Femur (tissue), 1 donor: ENCODE measurements around the gene EBLN2.
"Not testable (repeated sequence)": the region's sequence is repeated elsewhere in the genome, so short reads cannot be mapped to it uniquely, and the experiment has no call there.

ENCODE experiments used
- DNase-seq: peaks from one replicate; pipeline ENCODE4 v3.0.0-alpha.2; 2017

Gene EBLN2

DNA sequence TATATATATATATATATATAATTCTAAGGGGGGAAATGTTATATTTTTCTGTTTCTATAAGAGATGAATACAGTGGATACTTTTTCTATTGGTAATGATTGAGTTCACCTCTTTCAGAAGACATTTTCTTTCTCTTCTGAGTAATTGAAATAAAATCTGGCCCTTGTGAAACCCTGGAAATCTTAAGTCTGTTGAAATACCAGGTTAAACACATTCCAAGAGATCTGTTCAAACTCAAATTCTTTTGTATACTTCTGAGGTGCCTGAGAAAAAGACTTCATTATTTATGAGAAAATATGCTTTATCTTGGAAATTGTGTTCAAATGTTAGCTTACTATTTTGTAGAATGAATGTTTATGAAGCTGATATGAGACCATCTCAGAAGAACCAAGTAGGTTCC is 4.8 kb downstream of the EBLN2 start:
- not testable (repeated sequence) for DNase-seq

- DNase-seq = no peak
These were observed 7.0 kb downstream of the EBLN2 start for GRCh38 chr3:73068419-73068818.

- DNase-seq = no peak
These were observed 7.7 kb downstream of the EBLN2 start for GRCh38 chr3:73069187-73069586.

- DNase-seq = no peak
These were observed 8.5 kb downstream of the EBLN2 start for GRCh38 chr3:73069775-73070444.

DNA sequence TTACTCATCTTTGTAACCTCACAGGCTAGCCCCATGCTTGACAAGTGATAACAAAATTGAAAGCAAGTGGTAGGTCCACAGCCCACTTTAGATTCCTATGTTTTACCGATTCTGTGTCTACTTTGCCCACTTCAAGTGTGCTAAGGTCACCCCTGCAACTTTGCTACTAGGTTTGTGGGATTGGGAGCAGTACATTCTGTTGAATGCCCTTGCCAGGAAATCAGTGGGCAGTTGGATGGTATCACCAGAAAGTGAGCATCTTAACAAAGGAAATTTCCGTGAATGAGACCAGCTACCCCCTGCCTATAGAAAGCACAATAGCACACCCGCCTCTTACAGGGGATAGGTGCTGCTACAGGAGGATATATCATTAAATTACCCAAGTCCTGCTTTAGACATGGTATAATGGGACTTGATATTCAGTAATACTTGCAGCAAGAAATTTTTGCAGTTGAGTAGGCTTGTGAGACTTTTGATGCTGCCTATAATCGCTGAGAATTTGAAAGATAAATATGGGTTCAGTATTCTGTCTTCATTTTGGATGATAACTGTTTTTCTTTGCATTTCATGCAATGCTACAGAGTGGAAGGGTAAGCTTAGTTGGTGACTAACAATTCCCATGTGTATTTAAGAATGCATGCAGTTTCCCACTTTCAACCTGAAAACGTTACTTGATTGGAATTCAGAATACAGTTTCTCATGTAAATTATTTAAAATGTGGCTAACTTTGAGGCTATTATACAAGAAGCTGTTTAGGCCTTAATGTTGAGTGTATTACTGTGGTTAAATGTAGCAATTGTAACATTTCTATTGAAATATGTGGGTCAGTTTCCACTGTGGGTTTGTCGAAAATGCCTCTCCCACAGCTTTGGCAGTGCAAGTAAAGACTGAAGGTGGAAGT is 9.5 kb downstream of the EBLN2 start:
- DNase-seq = no peak

DNA sequence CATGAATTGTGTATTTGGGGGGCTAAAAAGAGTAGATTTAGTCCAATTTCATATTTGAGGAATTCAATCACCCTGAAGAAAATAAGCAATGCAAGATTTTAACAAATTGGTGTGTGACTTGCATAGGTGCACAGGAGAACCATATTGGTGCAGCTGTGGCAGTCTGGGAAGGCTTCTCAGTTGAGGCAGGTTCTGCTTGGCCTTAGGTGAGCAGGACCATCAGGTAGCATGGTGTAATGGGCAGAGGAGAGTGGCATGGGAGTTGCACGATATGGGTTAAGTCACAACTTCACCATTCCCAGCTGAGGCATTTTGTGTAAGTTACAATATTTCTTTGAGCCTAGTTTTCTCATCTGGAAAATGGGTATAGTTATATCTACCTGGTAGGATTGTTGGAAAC is 10.5 kb downstream of the EBLN2 start:
- no peak for DNase-seq

GRCh38 chr3:73072634-73073033 is 11.2 kb downstream of the EBLN2 start:
- no peak for DNase-seq

- DNase-seq = no peak
These were observed 11.7 kb downstream of the EBLN2 start for GRCh38 chr3:73073091-73073707.

GRCh38 chr3:73074781-73075180 is 13.3 kb downstream of the EBLN2 start:
- DNase-seq = no peak

DNA sequence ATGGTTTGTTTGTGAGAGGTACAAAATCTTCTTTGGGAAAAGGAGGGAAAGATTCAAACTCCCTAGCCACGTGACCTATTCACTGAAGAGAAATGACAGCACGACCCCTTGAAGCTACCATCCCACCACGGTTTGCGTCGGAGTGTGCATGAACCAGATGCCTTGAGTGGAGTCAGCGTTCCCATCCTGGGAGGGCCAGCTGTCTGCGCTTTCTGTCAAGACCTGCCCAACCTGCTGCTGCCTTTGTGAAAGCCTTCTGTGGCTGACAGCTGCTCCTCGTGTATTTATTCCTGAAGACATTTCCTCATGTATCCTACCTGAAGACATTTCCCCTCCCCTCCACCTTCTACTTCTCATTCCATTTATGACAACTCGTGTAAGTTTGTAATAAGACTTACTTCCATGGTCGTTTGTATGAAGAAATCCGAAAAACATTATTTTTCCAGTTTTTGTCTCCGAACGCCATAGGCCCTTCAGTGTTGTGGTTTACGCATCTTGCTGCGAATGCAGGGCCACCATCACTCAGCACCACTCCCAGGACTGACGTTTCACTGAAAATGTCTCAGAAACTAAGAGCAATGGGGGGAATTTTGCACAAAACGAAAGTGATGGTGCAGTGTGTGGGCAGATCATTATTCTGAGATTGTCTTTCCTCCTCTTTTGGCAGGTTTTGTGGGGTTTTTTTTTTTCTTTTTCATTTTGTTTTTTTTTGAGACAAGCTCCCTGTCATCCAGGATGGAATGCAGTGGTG is 18.9 kb downstream of the EBLN2 start:
- DNase-seq = no peak

DNA sequence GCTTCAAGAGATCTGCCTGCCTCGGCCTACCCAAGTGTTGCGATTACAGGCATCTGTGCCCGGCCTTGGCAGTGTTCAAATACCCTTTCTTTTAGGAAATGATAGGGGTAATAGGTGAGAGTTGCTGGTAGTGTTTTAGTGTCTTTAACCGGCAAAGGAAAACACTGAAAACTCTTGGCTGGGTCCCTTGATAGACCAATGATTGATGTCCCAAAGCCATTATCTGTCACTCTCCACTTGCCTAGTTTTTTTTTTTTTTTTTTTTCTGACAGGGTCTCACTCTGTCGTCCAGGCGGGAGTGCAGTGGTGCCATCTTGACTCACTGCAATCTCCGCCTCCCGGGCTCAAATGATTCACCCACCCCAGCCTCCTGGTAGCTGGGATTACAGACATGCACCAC is 19.7 kb downstream of the EBLN2 start:
- no peak for DNase-seq

DNA sequence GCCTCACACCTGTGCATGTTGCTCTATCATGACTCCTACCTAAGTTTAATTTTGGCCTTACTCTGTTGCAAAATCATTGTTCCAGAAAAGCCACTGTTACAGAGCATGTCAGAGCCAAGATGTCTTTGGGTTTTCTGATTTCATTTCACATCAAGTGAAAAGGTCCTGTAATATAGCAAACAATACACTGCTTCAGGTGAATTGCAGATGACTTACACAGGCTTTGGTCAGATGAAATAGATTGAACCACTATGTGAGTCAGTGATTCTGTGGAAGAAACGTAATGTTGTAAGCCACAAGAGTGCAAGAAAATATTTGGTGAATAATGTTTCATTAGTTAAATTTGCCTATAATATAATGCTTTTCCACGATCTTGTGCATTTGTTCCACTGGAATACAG is 22.7 kb downstream of the EBLN2 start:
- DNase-seq = no peak

DNA sequence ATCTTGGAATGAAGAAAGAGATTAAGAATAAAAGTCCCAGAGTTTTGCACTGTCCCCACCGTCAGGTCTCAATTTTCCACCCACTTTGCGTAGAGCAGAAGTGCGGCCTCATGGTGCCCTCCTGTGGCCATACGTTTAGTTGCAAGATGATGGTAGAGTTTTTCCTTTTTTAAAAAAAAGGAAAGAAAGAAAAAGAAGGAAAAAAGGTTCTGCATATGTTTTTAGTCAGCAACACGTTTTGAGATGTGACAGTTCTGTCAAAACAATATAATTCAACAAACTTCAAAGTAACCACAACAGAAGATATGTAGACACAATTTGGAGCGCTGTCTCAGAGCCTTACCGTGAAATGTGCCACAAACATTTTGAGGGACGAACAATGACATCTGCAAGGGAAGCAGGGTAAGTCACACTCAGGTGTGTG is 24.6 kb downstream of the EBLN2 start:
- DNase-seq = peak; percentile 63

GRCh38 chr3:73094129-73094528 is 32.7 kb downstream of the EBLN2 start:
- DNase-seq = no peak

DNA sequence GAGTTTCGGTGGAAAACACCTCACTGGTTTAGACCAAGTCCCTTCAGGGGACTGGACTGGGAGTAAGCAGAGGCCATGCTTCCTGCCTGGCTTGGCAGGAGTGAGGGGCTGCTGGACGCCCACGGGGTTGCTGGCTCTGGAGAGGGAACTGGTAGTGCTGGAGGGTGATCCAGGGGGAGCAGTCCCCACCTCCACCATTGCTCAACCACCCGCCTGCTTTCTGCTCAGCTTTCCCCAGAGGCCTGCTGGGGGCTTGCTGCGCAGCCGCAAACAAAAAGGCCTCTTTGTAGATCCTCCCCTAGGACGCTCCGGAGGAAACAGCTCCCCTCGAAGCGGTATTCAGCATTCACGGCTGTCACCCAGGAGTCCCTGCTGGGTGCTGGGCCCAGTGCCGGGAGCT is 33.5 kb downstream of the EBLN2 start:
- no peak for DNase-seq

DNA sequence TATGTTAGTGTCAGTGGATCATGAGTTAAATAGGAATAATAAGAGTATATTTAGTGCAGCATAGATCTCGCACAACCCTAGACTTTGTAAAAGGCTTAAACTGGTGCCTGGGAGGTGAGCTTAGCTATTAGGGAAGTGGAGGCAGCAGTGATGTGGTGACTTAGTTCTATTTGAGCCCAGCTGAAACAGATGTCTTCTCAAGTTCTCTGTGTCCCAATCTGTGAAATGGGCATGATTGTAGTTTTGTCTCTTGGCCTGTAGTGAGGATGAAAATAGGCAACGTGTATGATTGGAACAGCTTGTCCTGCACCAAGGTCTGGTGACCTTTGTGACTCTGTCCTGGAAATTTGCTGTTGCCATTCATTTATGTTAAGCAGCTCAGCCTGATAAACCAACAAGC is 34.7 kb downstream of the EBLN2 start:
- no peak for DNase-seq

- DNase-seq = no peak
These were observed 36.6 kb downstream of the EBLN2 start for GRCh38 chr3:73098026-73098425.

GRCh38 chr3:73098873-73099272 is 37.4 kb downstream of the EBLN2 start:
- no peak for DNase-seq

DNA sequence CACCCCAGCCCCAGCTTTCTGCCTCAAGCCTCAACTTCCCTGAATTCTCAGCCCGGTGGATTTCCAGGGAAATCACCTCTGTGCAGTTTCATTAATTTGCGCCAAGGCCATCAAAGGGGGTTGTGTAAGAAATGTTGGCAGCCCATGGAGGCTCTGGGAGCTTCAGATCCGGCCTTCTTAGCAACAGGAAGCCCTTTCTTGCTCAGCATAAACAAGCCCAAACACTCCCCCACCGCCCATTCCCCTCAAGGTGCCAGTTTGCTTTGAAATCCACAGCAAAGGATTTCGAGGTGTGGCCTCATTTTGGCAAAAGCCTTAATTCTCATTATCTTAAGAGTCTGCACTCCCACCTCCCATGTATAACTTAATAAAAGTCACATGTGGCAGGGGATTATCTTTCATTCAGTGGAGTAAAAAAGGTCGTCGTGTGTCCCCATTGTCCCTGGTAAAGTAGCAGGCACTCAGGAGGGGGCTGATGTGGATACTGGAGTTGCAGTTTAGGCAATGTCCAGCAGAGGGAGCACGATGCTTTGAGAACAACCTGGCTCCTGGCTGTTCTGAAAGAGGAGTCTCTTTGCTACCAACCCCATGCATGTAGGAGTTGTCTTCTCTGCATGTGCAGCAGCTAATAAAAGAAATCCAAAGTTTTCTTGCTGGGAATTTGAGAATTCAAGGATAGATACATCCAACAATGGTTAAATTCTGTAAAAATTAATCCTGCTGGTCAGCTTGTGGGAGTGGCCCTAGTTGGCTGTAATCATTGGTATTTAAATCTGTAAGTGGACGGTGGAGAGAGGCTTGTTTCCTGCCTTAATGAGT is 39.5 kb downstream of the EBLN2 start:
- DNase-seq = peak; percentile 89

DNA sequence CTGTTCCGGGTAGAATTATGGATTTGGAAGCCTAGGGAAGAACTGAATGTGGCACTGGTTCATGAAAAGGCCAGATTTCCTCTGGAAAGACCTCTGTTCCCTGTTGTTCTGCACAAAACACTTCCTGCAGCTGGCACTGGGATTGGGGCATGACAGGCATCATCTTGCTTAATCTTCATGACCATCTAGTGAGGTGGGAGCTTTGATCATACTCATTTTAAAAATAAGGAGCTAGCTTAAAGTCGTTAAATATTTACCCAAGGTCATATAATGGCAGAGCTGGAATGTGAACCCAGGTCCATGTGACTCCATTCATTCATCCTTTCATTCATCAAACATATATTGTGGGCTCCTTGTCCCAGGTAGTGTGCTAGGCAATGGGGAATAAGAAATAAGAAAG is 40.4 kb downstream of the EBLN2 start:
- DNase-seq = no peak

- no peak for DNase-seq
These were observed 45.8 kb downstream of the EBLN2 start for GRCh38 chr3:73107215-73107614.

DNA sequence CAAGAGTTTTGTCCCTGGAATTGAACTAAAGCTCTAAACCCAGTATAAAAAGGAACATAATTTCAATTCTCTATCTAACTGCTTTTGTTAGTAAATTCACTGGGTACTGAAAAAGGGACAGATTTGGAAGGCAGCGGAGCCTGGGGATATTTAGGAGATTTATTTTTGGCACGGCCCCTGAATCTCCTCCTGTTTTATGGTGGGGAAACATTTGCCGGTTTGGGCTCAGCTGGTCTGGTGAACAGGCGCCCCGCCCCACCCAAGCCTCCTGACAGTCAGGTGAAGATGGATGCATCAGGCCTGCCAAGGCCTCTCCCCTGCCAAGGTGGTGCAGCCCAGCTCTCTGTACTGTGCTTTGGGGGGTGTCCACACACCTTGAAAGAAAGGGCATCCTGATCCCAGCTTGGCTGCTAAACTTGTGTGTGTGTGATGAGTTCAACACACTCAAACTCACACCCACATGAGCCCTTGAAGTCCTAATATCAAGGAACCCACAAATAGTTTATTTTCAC is 46.3 kb downstream of the EBLN2 start:
- DNase-seq = no peak
